GF-D8 (cell line): ENCODE measurements around the gene SCN4A.
"Not testable (repeated sequence)": the region's sequence is repeated elsewhere in the genome, so short reads cannot be mapped to it uniquely, and the experiment has no call there.

Experiments used
- DNase-seq: peaks from one replicate; lab custom pipeline; 2025; lab: John Stamatoyannopoulos, UW

SCN4A gene

DNA sequence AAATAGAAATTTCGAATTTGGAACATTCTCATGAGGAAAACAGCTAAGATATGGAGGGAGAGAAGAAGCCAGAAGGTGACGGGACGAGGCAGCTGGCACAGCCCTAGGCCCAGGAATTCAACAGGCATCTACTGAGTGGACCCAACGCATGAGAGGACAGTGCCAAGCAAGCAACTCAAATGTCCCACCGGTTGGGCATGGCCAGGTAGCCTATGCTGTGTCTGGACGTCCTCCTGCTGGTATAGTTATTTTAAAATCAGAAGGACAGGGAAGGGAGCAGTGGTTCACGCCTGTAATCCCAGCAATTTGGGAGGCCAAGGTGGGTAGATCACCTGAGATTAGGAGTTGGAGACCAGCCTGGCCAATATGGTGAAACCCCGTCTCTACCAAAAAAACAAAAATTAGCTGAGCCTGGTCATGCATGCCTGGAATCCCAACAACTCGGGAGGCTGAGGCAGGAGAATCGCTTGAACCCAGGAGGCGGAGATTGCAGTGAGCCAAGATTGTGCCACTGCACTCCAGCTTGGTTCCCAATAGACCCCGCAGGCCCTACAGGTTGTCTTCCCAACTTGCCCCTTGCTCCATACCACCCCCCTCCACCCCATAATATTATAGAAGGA is 56.0 kb downstream of the SCN4A start:
- no peak for DNase-seq

DNA sequence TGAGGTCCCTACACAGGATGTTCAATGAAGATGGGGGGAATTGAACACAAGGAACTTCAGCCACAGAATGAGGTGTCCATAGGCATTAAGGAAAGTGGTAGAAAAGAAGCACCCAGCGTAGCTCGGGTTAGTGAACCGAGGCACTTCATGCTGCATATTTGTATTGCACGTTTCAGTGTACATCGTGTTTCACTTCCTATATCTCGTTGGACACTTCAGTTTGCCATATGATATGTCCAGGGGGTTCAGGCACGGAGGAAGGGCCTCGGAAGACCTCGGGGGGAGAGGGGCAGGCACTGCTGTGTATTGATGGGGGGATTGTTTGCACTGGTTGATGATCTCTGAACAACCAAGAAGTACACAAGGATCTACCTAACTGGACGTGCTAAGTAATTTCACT is 57.0 kb downstream of the SCN4A start:
- not testable (repeated sequence) for DNase-seq

GRCh38 chr17:63914471-63914870 is 58.2 kb downstream of the SCN4A start:
- no peak for DNase-seq

- no peak for DNase-seq
Observed at GRCh38 chr17:63911657-63912100, 61.0 kb downstream of the SCN4A start.

- no peak for DNase-seq
Observed at GRCh38 chr17:63911041-63911635, 61.6 kb downstream of the SCN4A start, which contains the start of gene CSHL1. Gene CSHL1 (minus strand): TSS chr17:63911258. CDS start chr17:63911196, 62 bp downstream.

DNA sequence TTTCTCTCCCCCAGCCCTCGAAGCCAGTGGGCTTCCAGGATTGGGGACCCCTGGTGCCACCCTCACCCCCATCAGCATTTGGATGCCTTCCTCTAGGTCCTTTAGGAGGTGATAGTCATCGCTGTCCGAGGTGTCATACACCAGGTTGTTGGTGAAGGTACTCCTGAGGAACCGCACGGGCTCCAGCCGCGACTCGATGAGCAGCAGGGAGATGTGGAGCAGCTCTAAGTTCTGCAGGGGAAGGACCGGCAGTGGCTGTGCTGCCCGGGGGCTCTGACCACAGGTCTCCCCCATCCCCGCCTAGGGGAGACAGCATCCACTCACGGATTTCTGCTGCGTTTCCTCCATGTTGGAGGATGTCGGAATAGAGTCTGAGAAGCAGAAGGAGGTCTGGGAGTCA is 62.6 kb downstream of the SCN4A start:
- no peak for DNase-seq

GRCh38 chr17:63909586-63909985 is 63.1 kb downstream of the SCN4A start:
- not testable (repeated sequence) for DNase-seq

DNA sequence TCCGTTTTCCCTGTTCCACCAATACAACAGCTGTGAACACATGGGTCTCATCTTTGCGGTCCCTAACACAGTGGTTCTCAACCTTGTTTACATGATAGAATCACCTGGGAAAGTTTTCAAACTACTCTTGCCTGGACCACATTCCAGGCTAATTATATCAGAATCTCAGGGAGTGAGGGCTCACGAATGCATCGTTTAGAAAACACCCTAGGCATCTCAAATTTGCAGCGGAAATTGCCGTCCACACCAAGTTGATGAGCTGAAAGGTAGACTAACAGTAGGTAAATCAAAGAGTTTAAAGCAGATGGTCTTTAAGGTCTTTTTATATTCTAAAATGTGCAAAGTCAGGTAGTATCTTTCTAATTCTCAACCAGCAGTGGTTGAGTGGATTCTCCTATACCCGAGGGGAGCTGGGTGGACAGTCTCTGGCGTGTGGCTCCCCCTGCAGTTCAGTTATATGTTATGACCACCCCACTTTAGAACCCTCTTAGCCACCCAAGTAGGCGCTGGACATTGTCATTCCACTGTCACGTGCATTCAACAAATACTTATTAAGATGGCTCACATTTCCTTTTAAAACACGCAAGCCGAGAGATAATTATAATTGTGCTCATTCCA is 65.4 kb downstream of the SCN4A start:
- not testable (repeated sequence) for DNase-seq

DNA sequence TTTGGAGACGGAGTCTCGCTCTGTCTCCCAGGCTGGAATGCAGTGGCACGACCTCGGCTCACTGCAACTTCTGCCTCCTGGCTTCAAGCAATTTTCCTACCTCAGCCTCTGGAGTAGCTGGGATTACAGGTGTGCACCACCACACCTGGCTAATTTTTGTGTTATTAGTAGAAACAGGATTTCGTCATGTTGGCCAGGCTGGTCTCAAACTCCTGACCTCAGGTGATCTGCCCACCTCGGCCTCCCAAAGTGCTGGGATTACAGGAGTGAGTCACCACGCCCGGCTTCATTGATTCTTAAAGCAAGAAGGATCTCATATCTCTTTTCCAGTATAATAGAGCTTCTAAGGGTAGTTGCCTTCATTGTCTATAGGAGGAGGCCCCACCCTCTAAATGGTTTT is 67.9 kb downstream of the SCN4A start:
- not testable (repeated sequence) for DNase-seq

- not testable (repeated sequence) for DNase-seq
Observed at GRCh38 chr17:63903787-63904201, 68.9 kb downstream of the SCN4A start.

GRCh38 chr17:63901971-63902370 is 70.7 kb downstream of the SCN4A start:
- not testable (repeated sequence) for DNase-seq

GRCh38 chr17:63898899-63899798 is 73.6 kb downstream of the SCN4A start:
- DNase-seq, result not testable (repeated sequence)

DNA sequence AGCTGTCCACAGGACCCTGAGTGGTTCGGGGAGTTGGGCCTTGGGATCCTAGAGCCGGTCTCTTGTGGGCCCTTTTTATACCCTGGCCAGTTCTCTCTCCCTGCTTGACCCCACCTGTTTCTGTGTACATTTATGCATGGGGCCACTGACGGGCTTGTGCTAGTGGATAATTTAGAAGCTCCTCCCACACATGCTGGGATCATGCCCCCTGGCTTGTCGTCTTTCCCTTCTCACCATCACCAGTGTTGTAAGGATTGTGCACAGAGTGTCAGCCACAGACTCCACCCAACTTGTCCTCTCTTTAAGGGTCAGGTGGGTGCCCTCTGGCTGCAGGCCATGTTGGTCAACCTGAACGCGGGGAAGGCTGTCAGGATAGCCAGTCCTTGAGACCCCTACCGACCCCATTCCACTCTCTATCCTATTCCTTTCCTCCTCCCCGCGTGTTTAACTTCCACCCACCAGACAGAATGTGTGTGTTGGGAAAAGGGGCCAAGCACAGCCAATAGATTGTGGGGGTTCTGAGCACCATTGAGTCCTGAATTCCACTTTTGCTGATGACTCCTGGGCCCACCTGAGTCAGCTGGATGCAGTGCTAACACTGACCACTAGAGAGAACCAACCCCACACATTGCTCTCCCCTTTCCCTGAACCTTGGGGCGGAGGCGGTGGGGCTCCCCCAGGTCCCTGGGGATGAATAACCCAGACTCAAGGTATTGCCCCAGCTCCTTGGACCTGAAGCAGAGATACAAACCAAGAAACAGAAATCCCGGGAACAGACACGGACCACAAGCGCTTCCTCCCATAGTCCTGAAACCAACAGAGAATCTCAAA is 76.0 kb downstream of the SCN4A start, which contains the start of gene CSH1:
CSH1 (minus strand) TSS at position 51 of the 831 bp plus-strand sequence. CDS start 63 bp downstream, outside the sequence.
- DNase-seq, result not testable (repeated sequence)

GRCh38 chr17:63894821-63895220 is 77.9 kb downstream of the SCN4A start:
- DNase-seq, result not testable (repeated sequence)

DNA sequence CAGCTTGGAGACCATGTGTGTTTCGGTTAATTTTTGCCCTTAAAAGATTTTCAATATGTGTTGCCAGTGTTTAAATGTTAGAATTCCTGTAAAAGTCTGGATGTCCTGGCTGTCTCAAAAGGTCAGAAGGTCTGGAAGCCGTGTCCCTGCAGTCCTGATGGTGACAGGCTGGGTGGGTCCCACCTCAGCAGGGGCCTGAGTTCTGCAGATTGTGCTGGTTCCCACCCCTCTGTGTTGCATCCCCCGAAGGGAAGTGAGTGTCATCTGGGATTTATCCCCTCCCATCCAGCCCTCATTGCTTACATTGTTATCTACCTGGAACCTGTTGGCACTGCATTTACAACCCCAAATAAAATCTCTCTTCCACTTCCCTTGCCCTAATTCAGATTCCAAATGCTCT is 78.7 kb downstream of the SCN4A start:
- not testable (repeated sequence) for DNase-seq

GRCh38 chr17:63892316-63893037 is 80.2 kb downstream of the SCN4A start:
- DNase-seq, result not testable (repeated sequence)

- not testable (repeated sequence) for DNase-seq
Observed at GRCh38 chr17:63889026-63889848, 83.5 kb downstream of the SCN4A start.
